ENCODE data around the gene RDH5.

- TF ChIP-seq EZH2 (IDR thresholded peaks at IDR 0.05; ENCODE audit: borderline replicate concordance, low read depth, low read length, poor library complexity, severe bottlenecking), result no peak
- no peak for TF ChIP-seq CTCF (conservative IDR thresholded peaks at IDR 0.05; ENCODE audit: low read depth, low read length)
These were observed 12.1 kb downstream of the RDH5 start for GRCh38 chr12:55732288-55732687.

All from A673 (cell line).